Stomach smooth muscle (tissue), 2 donors: ENCODE data around the gene UBE2C.

Experiments used
- H3K27ac ChIP-seq: one replicate; pipeline ENCODE4 v1.7.0; 2013; ENCODE audit warnings: mild to moderate bottlenecking, low read length, inconsistent platforms
- H3K27me3 ChIP-seq, 2 donors: one replicate each; pipeline ENCODE4 v1.7.0; 2013; ENCODE audit warnings: low read length in 2 of 2; ENCODE audit not compliant: insufficient read depth in 2 of 2, control insufficient read depth in 1 of 2
- H3K36me3 ChIP-seq, 2 donors: one replicate each; pipeline ENCODE4 v1.7.0; 2013; ENCODE audit warnings: low read length in 2 of 2; ENCODE audit not compliant: control insufficient read depth in 2 of 2, insufficient read depth in 2 of 2
- H3K4me1 ChIP-seq: one replicate; pipeline ENCODE4 v1.7.0; 2013; ENCODE audit warnings: low read length; ENCODE audit not compliant: control insufficient read depth, insufficient read depth
- H3K4me3 ChIP-seq, 2 donors: one replicate each; pipeline ENCODE4 v1.7.0; 2013; ENCODE audit warnings: low read length in 2 of 2
- H3K9ac ChIP-seq, 2 donors: one replicate each; pipeline ENCODE4 v1.7.0; 2013; ENCODE audit warnings: low read length in 2 of 2, mild to moderate bottlenecking in 1 of 2
- H3K9me3 ChIP-seq, 2 donors: one replicate each; pipeline ENCODE4 v1.7.0; 2013; ENCODE audit warnings: low read length in 2 of 2; ENCODE audit not compliant: control insufficient read depth in 2 of 2
- donor health status: healthy.
- donor health status: Pancreatic carcinoma.

UBE2C gene

GRCh38 chr20:45848421-45848820 is 36.0 kb downstream of the UBE2C start:
- no peak overlapping the region for H3K4me3 ChIP-seq
- no peak overlapping the region for H3K27ac ChIP-seq
- H3K27me3 ChIP-seq = no peaks in the 10 kb centered on the region
- no peaks in the 10 kb centered on the region for H3K9me3 ChIP-seq
- peaks cover 3% of the 10 kb centered on the region for H3K4me1 ChIP-seq
- peak overlapping the region in 1 of 2 donors; percentile 47 for H3K9ac ChIP-seq
- peaks cover 31 to 42% of the 10 kb centered on the region in 2 donors for H3K36me3 ChIP-seq

GRCh38 chr20:45848969-45849582 is 36.6 kb downstream of the UBE2C start:
- no peak overlapping the region for H3K9ac ChIP-seq
- no peak overlapping the region for H3K4me3 ChIP-seq
- H3K27ac ChIP-seq = no peak overlapping the region
- H3K4me1 ChIP-seq = no peaks in the 10 kb centered on the region
- H3K9me3 ChIP-seq = no peaks in the 10 kb centered on the region
- peaks cover 25 to 35% of the 10 kb centered on the region in 2 donors for H3K36me3 ChIP-seq
- H3K27me3 ChIP-seq = no peaks in the 10 kb centered on the region

GRCh38 chr20:45850238-45850637 is 37.8 kb downstream of the UBE2C start:
- no peaks in the 10 kb centered on the region for H3K27me3 ChIP-seq
- no peak overlapping the region for H3K27ac ChIP-seq
- no peak overlapping the region for H3K9ac ChIP-seq
- H3K4me1 ChIP-seq = peaks cover 9% of the 10 kb centered on the region
- peaks cover 21 to 27% of the 10 kb centered on the region in 2 donors for H3K36me3 ChIP-seq
- H3K9me3 ChIP-seq = no peaks in the 10 kb centered on the region
- no peak overlapping the region for H3K4me3 ChIP-seq

GRCh38 chr20:45850926-45851325 is 38.5 kb downstream of the UBE2C start:
- H3K27ac ChIP-seq = no peak overlapping the region
- H3K9me3 ChIP-seq = no peaks in the 10 kb centered on the region
- peaks cover 13% of the 10 kb centered on the region for H3K4me1 ChIP-seq
- peak overlapping the region in 1 of 2 donors; percentile 2 for H3K9ac ChIP-seq
- no peaks in the 10 kb centered on the region for H3K27me3 ChIP-seq
- H3K36me3 ChIP-seq = peaks cover 17 to 24% of the 10 kb centered on the region in 2 donors
- no peak overlapping the region for H3K4me3 ChIP-seq

GRCh38 chr20:45851501-45851900 is 39.1 kb downstream of the UBE2C start:
- Histone ChIP-seq H3K27ac (no peak overlapping the region), H3K9ac (peak overlapping the region in 1 of 2 donors; percentile 2), H3K36me3 (peaks cover 12 to 20% of the 10 kb centered on the region in 2 donors), H3K9me3 (no peaks in the 10 kb centered on the region), H3K4me3 (no peak overlapping the region), H3K27me3 (no peaks in the 10 kb centered on the region), H3K4me1 (peaks cover 18% of the 10 kb centered on the region)

GRCh38 chr20:45852326-45852725 is 39.9 kb downstream of the UBE2C start:
- Histone ChIP-seq H3K4me1 (peaks cover 22% of the 10 kb centered on the region), H3K27me3 (no peaks in the 10 kb centered on the region), H3K9ac (no peak overlapping the region), H3K9me3 (no peaks in the 10 kb centered on the region), H3K27ac (no peak overlapping the region), H3K36me3 (peaks cover 10 to 18% of the 10 kb centered on the region in 2 donors), H3K4me3 (no peak overlapping the region)

- Histone ChIP-seq H3K4me1 (peaks cover 29% of the 10 kb centered on the region), H3K4me3 (no peak overlapping the region), H3K27ac (no peak overlapping the region), H3K9me3 (no peaks in the 10 kb centered on the region), H3K9ac (peak overlapping the region in 1 of 2 donors; percentile 1), H3K27me3 (no peaks in the 10 kb centered on the region), H3K36me3 (peaks cover 4 to 12% of the 10 kb centered on the region in 2 donors)
Measured at GRCh38 chr20:45853484-45853883, 41.0 kb downstream of the UBE2C start.

GRCh38 chr20:45857114-45857881 is 44.9 kb downstream of the UBE2C start, which contains the start of the genes ACOT8 and ZSWIM3:
TSS of gene ACOT8 (minus strand) at chr20:45857392. CDS start at chr20:45857315, 77 bp downstream.
TSS of gene ZSWIM3 (plus strand) at chr20:45857614. CDS start at chr20:45857826, 212 bp downstream.
- peak within 1 kb of the TSS; percentile 84 to 87 for H3K9ac ChIP-seq
- peak within 1 kb of the TSS; percentile 73 for H3K27ac ChIP-seq
- peaks cover 0 to 3% of the 10 kb centered on the region in 2 donors for H3K36me3 ChIP-seq
- peaks cover 30% of the 10 kb centered on the region for H3K4me1 ChIP-seq
- H3K27me3 ChIP-seq = no peaks in the 10 kb centered on the region
- H3K9me3 ChIP-seq = no peaks in the 10 kb centered on the region
- peak within 1 kb of the TSS; percentile 91 to 95 for H3K4me3 ChIP-seq

- Histone ChIP-seq H3K9ac (peak overlapping the region; percentile 83 to 84), H3K4me3 (peak overlapping the region; percentile 91 to 95), H3K36me3 (peaks cover 0 to 3% of the 10 kb centered on the region in 2 donors), H3K27me3 (no peaks in the 10 kb centered on the region), H3K9me3 (no peaks in the 10 kb centered on the region), H3K4me1 (peaks cover 30% of the 10 kb centered on the region), H3K27ac (peak overlapping the region; percentile 73)
Measured at GRCh38 chr20:45857882-45858216, 45.4 kb downstream of the UBE2C start.

GRCh38 chr20:45859916-45860315 is 47.5 kb downstream of the UBE2C start:
- peaks cover 24% of the 10 kb centered on the region for H3K4me1 ChIP-seq
- H3K4me3 ChIP-seq = no peak overlapping the region
- H3K9ac ChIP-seq = no peak overlapping the region

More at GRCh38 chr20:45859916-45860315, 47.5 kb downstream of the UBE2C start:
- no peaks in the 10 kb centered on the region for H3K9me3 ChIP-seq
- no peaks in the 10 kb centered on the region for H3K27me3 ChIP-seq
- no peaks in the 10 kb centered on the region for H3K36me3 ChIP-seq
- no peak overlapping the region for H3K27ac ChIP-seq
